ENCODE data around the gene OR8H2.

GRCh38 chr11:56151376-56151775 is 47.9 kb downstream of the OR8H2 start:
- no peak for TF ChIP-seq CTCF (IDR thresholded peaks at IDR 0.05)
- TF ChIP-seq POLR2AphosphoS5 (IDR thresholded peaks at IDR 0.05), result no peak
- TF ChIP-seq POLR2A (IDR thresholded peaks at IDR 0.05), result no peak

Data from prostate gland (tissue), 2 donors.